WI38 (cell line): Measurements from ENCODE around the gene TBC1D9B.

Experiments
- H3K4me3 ChIP-seq: 2 replicates; pipeline ENCODE4 v1.5.1; 2011; ENCODE audit warnings: low read depth, mild to moderate bottlenecking, control low read depth, low read length
- TF ChIP-seq, protein P1 (sequence below): IDR thresholded peaks from 2 replicates; pipeline ENCODE4 v1.5.1; 2012; ENCODE audit warnings: low read depth, mild to moderate bottlenecking, control low read depth, low read length

Gene TBC1D9B

DNA sequence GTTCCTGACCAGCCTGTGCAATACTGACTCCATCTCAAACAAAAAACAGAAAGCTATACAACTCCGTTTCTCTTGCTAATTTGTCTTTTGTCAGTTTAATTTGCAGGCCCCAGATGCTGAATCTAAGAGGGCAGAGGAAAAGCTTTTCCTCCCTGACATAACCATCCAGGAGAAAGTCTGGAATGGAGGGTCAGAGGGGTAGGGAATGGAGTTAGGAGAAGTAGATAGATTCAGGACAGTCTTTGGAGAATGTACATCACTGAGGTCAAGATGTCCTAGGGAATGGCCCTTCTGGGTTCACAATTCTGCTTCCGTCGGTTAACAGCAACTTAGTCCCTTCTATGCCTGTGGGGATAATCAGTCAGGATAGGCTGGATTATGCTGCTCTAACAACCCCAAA lies 93.6 kb downstream of the TBC1D9B start:
- no peak overlapping the region for H3K4me3 ChIP-seq
- TF ChIP-seq, protein P1, sequence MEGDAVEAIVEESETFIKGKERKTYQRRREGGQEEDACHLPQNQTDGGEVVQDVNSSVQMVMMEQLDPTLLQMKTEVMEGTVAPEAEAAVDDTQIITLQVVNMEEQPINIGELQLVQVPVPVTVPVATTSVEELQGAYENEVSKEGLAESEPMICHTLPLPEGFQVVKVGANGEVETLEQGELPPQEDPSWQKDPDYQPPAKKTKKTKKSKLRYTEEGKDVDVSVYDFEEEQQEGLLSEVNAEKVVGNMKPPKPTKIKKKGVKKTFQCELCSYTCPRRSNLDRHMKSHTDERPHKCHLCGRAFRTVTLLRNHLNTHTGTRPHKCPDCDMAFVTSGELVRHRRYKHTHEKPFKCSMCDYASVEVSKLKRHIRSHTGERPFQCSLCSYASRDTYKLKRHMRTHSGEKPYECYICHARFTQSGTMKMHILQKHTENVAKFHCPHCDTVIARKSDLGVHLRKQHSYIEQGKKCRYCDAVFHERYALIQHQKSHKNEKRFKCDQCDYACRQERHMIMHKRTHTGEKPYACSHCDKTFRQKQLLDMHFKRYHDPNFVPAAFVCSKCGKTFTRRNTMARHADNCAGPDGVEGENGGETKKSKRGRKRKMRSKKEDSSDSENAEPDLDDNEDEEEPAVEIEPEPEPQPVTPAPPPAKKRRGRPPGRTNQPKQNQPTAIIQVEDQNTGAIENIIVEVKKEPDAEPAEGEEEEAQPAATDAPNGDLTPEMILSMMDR = no peak

DNA sequence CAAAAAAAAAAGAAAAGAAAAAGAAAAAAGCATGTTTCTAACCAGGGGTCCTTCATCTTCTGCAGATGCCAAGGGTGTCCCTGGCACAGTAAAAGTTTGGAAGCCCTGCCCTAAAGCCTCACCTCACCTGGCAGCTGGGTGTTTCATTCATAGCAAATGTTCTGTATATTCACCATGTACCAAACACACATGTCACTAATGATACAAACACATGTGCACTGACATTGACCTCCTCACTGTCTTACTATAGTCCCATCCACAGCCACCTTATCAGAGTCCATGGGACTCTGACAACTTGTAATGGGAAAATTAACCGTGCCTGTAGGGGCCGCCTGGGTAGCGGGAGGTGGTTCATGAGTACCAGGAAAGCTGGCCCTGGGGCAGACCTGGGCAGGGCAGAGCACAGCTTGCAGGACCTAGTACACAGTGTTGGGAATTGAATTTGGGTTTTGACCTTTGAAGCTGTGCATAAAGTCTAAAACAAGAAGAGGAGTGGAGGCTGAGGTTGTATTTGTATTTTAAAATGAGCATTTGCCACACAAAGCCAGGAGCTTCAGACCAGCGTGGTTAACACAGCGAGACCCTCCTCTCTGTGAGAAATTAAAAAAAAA lies 94.6 kb downstream of the TBC1D9B start:
- TF ChIP-seq, protein P1 = no peak
- no peak overlapping the region for H3K4me3 ChIP-seq

DNA sequence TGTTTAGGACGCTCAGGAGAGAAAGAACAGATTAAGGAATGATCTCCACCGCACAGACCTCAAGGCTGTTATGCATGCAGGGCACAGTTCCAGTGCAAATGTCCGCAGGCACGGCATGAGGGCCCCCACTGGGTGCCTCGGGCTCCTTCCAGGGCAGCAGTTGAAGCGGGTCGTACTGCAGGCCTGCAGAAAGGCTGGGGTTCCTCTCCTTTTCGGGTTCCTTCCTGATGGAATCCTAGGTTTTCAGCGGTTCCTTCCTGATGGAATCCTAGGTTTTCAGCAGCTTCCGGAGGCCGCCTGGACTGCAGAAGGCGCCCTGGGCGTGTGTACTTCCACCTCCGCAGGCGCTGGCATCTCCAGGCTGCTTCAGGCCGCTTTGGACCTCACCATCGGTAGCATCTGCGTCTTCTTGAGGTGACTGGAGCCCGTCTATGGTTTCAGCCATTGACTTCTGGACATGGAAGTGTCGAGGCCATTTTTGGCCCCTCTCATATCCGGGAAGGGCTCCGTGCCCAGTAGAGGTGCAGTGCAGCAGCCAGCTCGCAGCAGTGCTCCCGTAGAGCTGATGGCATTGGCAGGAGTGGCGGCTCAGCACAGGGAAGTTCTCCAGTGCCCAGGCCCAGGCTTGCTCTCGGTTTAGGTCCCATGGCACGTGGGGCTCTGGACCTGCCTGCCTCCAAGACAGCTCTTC lies 95.4 kb downstream of the TBC1D9B start:
- TF ChIP-seq, protein P1 = no peak
- H3K4me3 ChIP-seq = no peak overlapping the region
